Thyroid gland (tissue), 4 donors: ENCODE measurements around the gene TXLNB.

Experiments used
- POLR2A ChIP-seq, 2 donors: fragments of 450-650 bp; IDR thresholded peaks; one replicate each; pipeline ENCODE4 v1.6.1; 2017; ENCODE audit warnings: antibody characterized with exemption in 2 of 2, mild to moderate bottlenecking in 2 of 2, moderate library complexity in 1 of 2
- TF ChIP-seq, protein P1 (sequence below), 6 experiments: fragments of 200-600 bp in 3 of 6; fragments of 450-650 bp in 3 of 6; sonication (generic) in 3 of 6; IDR thresholded peaks; one replicate each; pipeline ENCODE4 v1.5.1; 2016 to 2019; ENCODE audit warnings: antibody characterized with exemption in 6 of 6, mild to moderate bottlenecking in 2 of 6, inconsistent platforms in 1 of 6, moderate library complexity in 1 of 6

DNA sequence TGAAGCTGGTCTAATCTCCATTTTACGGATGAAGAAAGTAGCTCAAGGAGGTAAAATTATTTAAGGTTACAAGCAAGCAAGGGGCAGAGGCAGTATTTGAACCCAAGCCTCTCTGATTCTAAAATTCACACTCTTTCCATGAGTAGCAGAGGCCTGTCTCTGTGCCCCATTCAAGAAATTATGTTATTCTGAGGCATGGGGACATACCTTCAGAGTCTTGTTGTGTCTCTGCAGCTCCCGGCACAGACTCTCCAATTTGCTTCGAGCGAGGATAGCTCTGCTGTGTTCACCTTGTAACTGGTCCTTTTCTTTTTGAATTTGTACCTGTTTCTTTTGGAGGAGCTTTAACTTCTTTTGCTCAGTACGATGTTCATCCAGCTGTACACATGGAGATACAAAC is 21.5 kb downstream of the TXLNB start:
- TF ChIP-seq, protein P1, sequence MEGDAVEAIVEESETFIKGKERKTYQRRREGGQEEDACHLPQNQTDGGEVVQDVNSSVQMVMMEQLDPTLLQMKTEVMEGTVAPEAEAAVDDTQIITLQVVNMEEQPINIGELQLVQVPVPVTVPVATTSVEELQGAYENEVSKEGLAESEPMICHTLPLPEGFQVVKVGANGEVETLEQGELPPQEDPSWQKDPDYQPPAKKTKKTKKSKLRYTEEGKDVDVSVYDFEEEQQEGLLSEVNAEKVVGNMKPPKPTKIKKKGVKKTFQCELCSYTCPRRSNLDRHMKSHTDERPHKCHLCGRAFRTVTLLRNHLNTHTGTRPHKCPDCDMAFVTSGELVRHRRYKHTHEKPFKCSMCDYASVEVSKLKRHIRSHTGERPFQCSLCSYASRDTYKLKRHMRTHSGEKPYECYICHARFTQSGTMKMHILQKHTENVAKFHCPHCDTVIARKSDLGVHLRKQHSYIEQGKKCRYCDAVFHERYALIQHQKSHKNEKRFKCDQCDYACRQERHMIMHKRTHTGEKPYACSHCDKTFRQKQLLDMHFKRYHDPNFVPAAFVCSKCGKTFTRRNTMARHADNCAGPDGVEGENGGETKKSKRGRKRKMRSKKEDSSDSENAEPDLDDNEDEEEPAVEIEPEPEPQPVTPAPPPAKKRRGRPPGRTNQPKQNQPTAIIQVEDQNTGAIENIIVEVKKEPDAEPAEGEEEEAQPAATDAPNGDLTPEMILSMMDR (IDR thresholded peaks at IDR 0.05), result no peak
- no peak for TF ChIP-seq POLR2A (IDR thresholded peaks at IDR 0.05)
